Heart left ventricle (tissue), 16 donors: Measurements from ENCODE around the gene PAK4. TPM values are rescaled to one million over a fixed set of nuclear protein-coding genes. Genes with fewer than 3 reads are reported as not detected.
A peak's percentile ranks its signal among the peaks of the same experiment; 100 is the strongest.

ENCODE experiments used
- ATAC-seq, 4 donors: fragments of 200-7000 bp; cut with Tn5 transposase; one replicate each; pipeline ENCODE4 v1.9.1; 2020 to 2022; ENCODE audit warnings: moderate library complexity in 4 of 4, mild to moderate bottlenecking in 3 of 4, moderate number of reproducible peaks in 1 of 4
- DNase-seq, 5 donors: peaks; one replicate each; pipeline ENCODE4 v3.0.0-alpha.2; 2020
- H3K27ac ChIP-seq, 12 donors: fragments of 200-600 bp; sonication (generic) in 4 of 12; one replicate each; pipeline versions ENCODE4 v1.5.0 to v1.8.0; 2016 to 2022; ENCODE audit warnings: mild to moderate bottlenecking in 2 of 12
- H3K27me3 ChIP-seq, 9 donors: fragments of 200-600 bp; sonication (generic) in 2 of 9; one replicate each; pipeline versions ENCODE4 v1.5.1 to v1.8.0; 2016 to 2022; ENCODE audit warnings: mild to moderate bottlenecking in 3 of 9
- H3K36me3 ChIP-seq, 9 donors: fragments of 200-600 bp; sonication (generic) in 2 of 9; one replicate each; pipeline versions ENCODE4 v1.5.0 to v1.8.0; 2018 to 2022; ENCODE audit warnings: mild to moderate bottlenecking in 2 of 9
- H3K4me1 ChIP-seq, 12 donors: fragments of 200-600 bp; sonication (generic) in 4 of 12; one replicate each; pipeline versions ENCODE4 v1.5.0 to v1.8.0; 2016 to 2022; ENCODE audit warnings: mild to moderate bottlenecking in 3 of 12
- H3K4me3 ChIP-seq, 12 donors: fragments of 200-600 bp; sonication (generic) in 4 of 12; one replicate each; pipeline versions ENCODE4 v1.5.0 to v1.8.0; 2017 to 2022; ENCODE audit warnings: mild to moderate bottlenecking in 9 of 12, moderate library complexity in 4 of 12
- H3K9me3 ChIP-seq, 12 donors: fragments of 200-600 bp; sonication (generic) in 4 of 12; one replicate each; pipeline versions ENCODE4 v1.5.0 to v1.8.0; 2016 to 2022; ENCODE audit warnings: mild to moderate bottlenecking in 1 of 12
- POLR2A ChIP-seq, 2 donors: fragments of 450-650 bp; IDR thresholded peaks; one replicate each; pipeline ENCODE4 v1.6.1; 2017; ENCODE audit warnings: antibody characterized with exemption in 2 of 2, mild to moderate bottlenecking in 2 of 2, moderate library complexity in 2 of 2
- WGBS, 4 donors: extraction: QIAGEN DNeasy Blood & Tissue Kit in 2 of 4; methylation state at CpG; one replicate each; pipeline versions ENCODE4 v1.1.5 to v1.1.7; 2013 to 2018; 5-methylcytosine and 5-hydroxymethylcytosine counted together
- intact Hi-C, 10 donors: fragments of 100-400 bp; cut with DNase I; formaldehyde crosslinking; loops; one replicate each; pipeline versions ENCODE4 v1.11.1 to v1.14.2; 2022
- polyA plus RNA-seq, 2 donors: library from polyadenylated mRNA; stranded (reverse); fragments of 200-250 nt; gene quantifications; one replicate each; pipeline ENCODE4 v1.2.3, GENCODE V29; 2013
- total RNA-seq, 9 donors: library from RNA; depleted of rRNA in 2 of 9; stranded (reverse); fragments of >200 nt in 2 of 9; fragmentation: NEBNext Ultra II Directional in 3 of 9; extraction: Animal tissue kit (Norgen Biotek cat#: 25700) in 3 of 9; gene quantifications; one replicate each; pipeline versions ENCODE4 v1.1.0 to v1.2.4, GENCODE V29; 2016 to 2023
- TF ChIP-seq, protein P1 (sequence below), 12 donors: fragments of 200-600 bp; sonication (generic) in 4 of 12; IDR thresholded peaks; one replicate each; pipeline versions ENCODE4 v1.5.0 to v1.8.0; 2018 to 2022; ENCODE audit warnings: antibody characterized with exemption in 12 of 12, mild to moderate bottlenecking in 5 of 12
- donor health status: ischemic (EF 13 %, LVEDD 7.1; RV severe dilation, severe dysfunction).
- donor health status: healthy with polysubstance abuse.
- donor health status: DM: no; HTN: yes; CAD: no.
- donor health status: DM: no; HTN: no; CAD: no.
- donor health status: ischemic (EF 25% LVEDD 6.9; RV normal size, moderate dysfunction).
- donor health status: ischemic (EF 25% LVEDD 5.7; RV mildly dilated, moderate dysfunction).
- donor health status: healthy.
- donor health status: DM: yes; HTN: yes; CAD: no.
- donor health status: ischemic (EF 35%, LVEDD 5.7; RV mildly dilated, moderate dysfunction).
- donor health status: nonischemic (EF 11% LVEDD 7.7; RV severe dilation, severe dysfunction).
- donor health status: DM: yes; HTN: yes; CAD: no.
- donor health status: PGD.
- donor health status: ischemic (EF 29% LVEDD 5.4; RV normal size, mild dysfunction).
- donor health status: nonischemic (EF 23%, LVEDD 6.1; RV moderate dilation, normal function).

PAK4 gene
- total and polyA plus RNA-seq, 11 donors: 9.5 to 25.8 (median 16.2) TPM

DNA sequence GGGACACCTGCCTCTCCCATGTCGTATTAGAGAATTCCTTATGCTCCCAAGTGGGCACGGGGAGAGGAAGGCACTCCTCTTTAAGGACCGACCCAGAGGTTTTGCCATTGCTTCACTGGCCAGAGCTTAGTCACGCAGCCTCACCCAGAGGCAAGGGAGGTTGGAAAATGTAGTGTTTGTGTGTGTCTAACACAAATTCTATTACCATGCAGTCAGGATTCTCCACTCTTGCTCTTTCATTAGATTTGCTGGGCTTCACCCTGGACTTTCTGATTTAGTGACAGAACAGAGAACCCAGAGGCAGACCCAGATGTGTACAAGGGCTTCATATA, 56.6 kb downstream of the PAK4 start:
- DNase-seq: no peak
- TF ChIP-seq, protein P1, sequence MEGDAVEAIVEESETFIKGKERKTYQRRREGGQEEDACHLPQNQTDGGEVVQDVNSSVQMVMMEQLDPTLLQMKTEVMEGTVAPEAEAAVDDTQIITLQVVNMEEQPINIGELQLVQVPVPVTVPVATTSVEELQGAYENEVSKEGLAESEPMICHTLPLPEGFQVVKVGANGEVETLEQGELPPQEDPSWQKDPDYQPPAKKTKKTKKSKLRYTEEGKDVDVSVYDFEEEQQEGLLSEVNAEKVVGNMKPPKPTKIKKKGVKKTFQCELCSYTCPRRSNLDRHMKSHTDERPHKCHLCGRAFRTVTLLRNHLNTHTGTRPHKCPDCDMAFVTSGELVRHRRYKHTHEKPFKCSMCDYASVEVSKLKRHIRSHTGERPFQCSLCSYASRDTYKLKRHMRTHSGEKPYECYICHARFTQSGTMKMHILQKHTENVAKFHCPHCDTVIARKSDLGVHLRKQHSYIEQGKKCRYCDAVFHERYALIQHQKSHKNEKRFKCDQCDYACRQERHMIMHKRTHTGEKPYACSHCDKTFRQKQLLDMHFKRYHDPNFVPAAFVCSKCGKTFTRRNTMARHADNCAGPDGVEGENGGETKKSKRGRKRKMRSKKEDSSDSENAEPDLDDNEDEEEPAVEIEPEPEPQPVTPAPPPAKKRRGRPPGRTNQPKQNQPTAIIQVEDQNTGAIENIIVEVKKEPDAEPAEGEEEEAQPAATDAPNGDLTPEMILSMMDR (IDR thresholded peaks at IDR 0.05): no peak
- TF ChIP-seq POLR2A (IDR thresholded peaks at IDR 0.05): no peak
- H3K27ac ChIP-seq: no peak overlapping the region
- intact Hi-C loops: loop anchor here in 1 of 10 donors (10.0 kb wide), 1 partner anchor 57 kb away; the partner anchor contains the start of gene PAK4
- H3K36me3 ChIP-seq: peaks cover 0 to 26% (median 6%) of the 10 kb centered on the region in 9 donors
- ATAC-seq: no peak
- H3K9me3 ChIP-seq: no peaks in the 10 kb centered on the region
- WGBS, 4 donors: 81 to 88% (median 84%) methylated on average over 4 of the region's 4 CpGs
- no peaks in the 10 kb centered on the region for H3K27me3 ChIP-seq
- no peaks in the 10 kb centered on the region for H3K4me1 ChIP-seq
- no peak overlapping the region for H3K4me3 ChIP-seq

DNA sequence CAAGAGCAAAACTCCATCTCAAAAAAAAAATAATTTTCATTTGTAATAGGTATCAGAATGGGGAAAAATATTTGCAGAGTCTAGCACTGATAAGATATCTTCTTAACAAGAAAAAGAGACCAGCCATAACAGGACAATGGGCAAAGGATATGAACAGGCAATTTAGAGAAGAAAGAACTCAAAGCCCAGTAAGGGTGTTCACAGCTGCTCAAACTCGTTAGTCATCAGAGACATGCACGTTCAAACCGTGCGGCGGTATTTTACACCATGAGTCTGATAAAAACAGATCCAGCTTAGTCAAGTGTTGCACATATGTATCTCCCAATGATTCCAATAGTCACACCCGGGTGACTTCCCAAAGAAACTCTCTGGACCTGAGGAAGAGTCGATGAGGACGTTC, 57.5 kb downstream of the PAK4 start:
- Histone ChIP-seq H3K9me3 (no peaks in the 10 kb centered on the region), H3K27me3 (peaks cover 0 to 7% (median 0%) of the 10 kb centered on the region in 9 donors), H3K36me3 (peaks cover 0 to 16% (median 2%) of the 10 kb centered on the region in 9 donors), H3K27ac (no peak overlapping the region), H3K4me3 (no peak overlapping the region), H3K4me1 (peaks cover 0 to 5% (median 0%) of the 10 kb centered on the region in 12 donors)
- no peak for ATAC-seq
- intact Hi-C loops: loop anchor here in 1 of 10 donors (10.0 kb wide), 1 partner anchor 58 kb away; the partner anchor contains the start of gene PAK4
- TF ChIP-seq, protein P1 (IDR thresholded peaks at IDR 0.05): no peak
- TF ChIP-seq POLR2A (IDR thresholded peaks at IDR 0.05): no peak
- WGBS, 4 donors: 83 to 91% (median 89%) methylated on average over 8 of the region's 8 CpGs
- no peak for DNase-seq

DNA sequence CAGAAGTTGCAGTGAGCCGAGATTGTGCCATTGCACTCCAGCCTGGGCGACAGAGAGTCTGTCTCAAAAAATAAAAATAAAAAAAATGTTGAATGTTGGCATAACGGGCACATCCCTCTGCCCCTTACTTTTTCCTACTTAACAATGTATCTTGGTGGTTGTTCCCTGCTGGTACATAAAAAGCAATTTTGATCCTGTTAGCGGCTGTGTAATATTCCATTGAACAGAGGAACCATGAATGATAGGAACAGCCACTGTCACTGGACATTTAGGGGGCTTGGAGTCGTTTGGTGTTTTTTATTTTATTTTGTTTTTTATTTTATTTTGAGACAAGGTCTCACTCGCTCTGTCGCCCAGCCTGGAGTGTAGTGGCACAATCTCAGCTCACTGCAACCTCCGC, 60.8 kb downstream of the PAK4 start:
- Histone ChIP-seq H3K4me3 (no peak overlapping the region), H3K27ac (no peak overlapping the region), H3K36me3 (no peaks in the 10 kb centered on the region), H3K4me1 (peaks cover 0 to 5% (median 0%) of the 10 kb centered on the region in 12 donors), H3K27me3 (peaks cover 0 to 26% (median 6%) of the 10 kb centered on the region in 9 donors), H3K9me3 (no peaks in the 10 kb centered on the region)
- no peak for ATAC-seq
- no peak for DNase-seq
- TF ChIP-seq, protein P1 (IDR thresholded peaks at IDR 0.05): no peak
- no peak for TF ChIP-seq POLR2A (IDR thresholded peaks at IDR 0.05)
- 88 to 94% (median 93%) methylated on average over 8 of the region's 8 CpGs for WGBS, 4 donors
- intact Hi-C loops: loop anchor here in 8 of 10 donors (2.0 to 10.0 kb wide), 5 partner anchors 62 to 141 kb away; partner anchors contain the start of gene PAK4 (in 2 of the 8)

DNA sequence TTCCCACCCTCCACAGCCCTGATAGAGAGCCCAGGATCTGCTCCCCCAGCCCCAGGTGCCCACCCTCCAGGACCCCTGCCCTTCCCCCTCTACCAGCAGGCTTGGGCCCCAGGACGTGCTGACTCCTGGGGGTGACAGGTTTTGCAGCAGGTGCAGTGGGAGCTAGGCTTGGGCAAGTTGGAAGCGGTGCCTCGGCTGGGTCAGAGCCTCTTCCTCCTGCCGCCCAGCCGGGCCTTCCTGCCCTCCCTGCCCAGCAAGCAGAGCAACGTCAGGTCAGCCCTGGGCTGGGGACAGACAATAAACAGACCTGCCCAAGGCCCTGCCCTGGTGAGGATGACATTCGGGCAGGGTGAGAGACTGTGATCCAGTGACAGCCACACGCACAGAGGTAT, 62.0 kb downstream of the PAK4 start:
- H3K4me3 ChIP-seq: no peak overlapping the region
- 25 to 31% (median 29%) methylated on average over 7 to 8 of the region's 8 CpGs for WGBS, 4 donors
- intact Hi-C loops: loop anchor here (1.0 to 10.0 kb wide), 6 partner anchors 63 to 140 kb away; partner anchors contain the start of gene PAK4 (in 2 of the 10)
- peaks cover 0 to 28% (median 7%) of the 10 kb centered on the region in 9 donors for H3K27me3 ChIP-seq
- no peaks in the 10 kb centered on the region for H3K9me3 ChIP-seq
- TF ChIP-seq, protein P1 (IDR thresholded peaks at IDR 0.05): no peak
- peaks cover 0 to 5% (median 0%) of the 10 kb centered on the region in 12 donors for H3K4me1 ChIP-seq
- DNase-seq (no peak), ATAC-seq (peak in 3 of 4 donors; percentile 43 to 68 (median 65))
- H3K27ac ChIP-seq: no peak overlapping the region
- no peaks in the 10 kb centered on the region for H3K36me3 ChIP-seq
